GM18909 (cell line): ENCODE measurements around the gene CCNA2.

Experiments used
- ATAC-seq: cut with Tn5 transposase; IDR thresholded peaks from one replicate; pipeline ENCODE4 v1.9.1; 2021; ENCODE audit warnings: mild to moderate bottlenecking; ENCODE audit not compliant: unreplicated experiment, poor library complexity

The CCNA2 gene

DNA sequence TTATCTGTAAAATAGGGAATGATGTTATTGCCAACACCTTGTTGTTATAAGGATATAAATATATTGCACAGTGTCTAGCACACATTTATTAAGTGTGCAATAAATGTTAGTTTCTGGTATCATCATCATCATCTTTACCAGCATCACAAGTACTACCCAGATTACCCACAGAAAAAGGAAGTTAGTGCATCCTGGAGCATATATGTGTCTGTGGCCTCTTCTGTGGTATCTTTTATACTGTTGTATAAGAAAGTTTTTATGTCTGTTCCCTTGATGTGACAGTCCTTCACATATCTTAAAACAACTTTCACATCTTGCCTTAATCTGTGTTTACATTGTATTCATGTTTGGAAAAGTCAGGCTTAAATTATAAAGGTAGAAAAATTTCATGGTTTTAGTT is 12.6 kb downstream of the CCNA2 start:
- no peak for ATAC-seq

DNA sequence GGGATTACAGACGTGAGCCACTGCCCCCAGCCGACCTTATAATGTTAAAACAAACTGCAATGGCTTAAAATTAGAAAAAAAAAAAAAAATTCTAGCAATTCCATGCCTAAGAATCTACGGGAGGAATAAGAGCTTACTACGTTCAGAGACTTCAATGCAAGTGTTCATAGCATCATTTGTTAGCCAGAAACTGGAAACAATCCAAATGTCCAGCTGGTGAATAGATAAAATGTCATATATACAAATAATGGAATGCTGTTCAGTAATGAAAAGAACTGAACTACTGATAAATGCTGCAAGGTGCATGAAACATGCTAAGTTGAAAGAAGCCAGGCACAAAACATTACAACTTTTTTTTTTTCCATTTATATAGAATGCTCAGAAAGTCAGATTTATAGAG is 17.3 kb downstream of the CCNA2 start:
- ATAC-seq, result no peak

DNA sequence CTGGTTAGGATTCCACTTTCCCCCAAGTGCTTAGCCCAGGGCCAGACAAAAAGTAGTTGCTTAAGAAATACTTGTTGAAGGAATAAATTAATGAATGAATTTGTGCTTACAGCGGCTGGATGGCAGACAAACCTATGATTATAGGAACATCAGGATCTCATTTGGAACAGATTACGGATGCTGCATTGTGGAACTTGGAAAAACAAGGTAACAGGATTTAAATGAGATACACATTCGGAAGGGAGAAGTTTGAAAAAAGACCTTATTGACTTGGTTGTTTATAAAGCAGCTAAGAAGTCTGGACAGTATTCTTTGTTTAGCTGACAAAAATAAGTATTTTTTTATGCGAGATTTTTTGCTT is 22.0 kb downstream of the CCNA2 start:
- no peak for ATAC-seq

DNA sequence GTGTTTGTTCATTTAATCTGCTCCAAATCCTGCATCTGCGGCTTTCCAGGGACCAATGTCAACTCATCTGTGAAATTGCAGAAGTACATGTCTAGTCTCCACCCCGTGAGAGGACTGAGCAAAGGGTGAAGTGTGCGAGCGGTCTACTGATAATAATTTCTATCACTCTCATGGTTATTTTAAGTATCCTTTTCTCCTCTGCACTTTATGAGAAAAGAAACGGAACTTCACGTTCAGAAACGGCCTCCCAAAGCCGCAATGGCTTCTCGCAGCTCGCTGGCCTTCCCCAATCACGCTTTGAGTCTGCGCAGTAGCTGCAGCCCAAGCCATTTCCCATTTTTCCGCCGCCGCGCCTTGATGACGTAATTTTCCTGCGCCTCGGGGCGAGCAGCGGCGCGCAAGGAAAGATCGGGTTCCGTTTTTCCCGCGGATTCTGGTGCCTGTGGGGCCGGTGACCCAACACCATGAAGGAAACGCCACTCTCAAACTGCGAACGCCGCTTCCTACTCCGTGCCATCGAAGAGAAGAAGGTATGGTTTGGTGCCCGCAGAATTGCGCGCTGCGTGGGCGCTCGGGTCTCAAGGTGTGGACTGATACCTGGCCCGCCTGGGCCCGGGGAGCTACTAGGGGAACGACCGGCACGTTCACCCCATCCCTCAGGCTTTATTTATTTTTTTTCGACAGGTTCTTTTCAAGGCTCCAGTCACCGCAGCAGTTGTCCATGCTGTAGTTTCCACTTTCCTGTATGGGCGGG is 22.5 kb downstream of the CCNA2 start, which contains the start of gene EXOSC9:
Gene EXOSC9 (plus strand): TSS at position 363 of the 754 bp plus-strand sequence. CDS start 102 bp downstream, at position 465.
- peak; percentile 87 for ATAC-seq

DNA sequence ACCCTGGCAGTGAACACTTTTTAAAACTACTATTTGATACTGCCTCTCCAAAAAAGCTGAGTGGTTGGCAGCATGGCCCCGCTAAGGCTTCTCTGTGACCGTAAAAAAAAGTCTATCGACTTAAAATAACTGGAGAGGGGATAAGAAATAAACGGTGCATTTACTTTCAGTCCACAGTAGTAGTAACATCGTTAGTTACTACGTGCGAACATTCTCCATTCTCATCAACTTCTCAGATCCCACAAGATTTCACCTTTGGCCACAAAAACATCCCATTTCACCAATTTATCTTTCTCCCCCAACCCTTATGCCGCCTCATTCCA is 23.1 kb downstream of the CCNA2 start:
- peak; percentile 23 for ATAC-seq

DNA sequence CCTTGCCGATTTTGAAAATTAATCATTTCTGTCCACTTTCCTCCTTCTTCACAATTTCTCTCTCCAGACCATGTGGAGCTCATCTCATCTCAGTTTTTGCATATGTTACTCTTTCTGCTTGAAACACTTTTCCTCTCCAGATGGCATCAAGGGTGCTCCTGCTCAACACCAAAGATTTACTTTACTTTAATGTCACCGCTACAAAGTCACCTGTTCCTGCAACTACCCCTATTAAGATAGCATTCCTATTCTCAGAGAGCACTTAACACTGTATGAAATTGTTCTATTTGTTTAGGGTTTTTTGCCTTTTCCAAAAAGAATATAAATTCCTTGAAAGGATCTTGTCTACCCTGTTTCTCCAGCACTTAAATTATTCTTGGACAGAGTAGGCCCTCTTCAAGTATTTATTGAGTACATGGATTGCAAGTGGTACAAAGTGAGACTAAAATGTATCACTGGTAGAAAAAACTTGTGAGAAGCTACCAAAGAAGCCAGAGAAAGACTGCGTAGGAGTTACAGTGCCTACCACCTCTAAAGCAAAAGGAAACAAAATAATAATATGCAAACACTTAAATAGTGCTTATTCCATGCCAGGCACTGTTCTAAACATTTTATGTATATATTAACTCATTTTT is 23.7 kb downstream of the CCNA2 start:
- no peak for ATAC-seq

DNA sequence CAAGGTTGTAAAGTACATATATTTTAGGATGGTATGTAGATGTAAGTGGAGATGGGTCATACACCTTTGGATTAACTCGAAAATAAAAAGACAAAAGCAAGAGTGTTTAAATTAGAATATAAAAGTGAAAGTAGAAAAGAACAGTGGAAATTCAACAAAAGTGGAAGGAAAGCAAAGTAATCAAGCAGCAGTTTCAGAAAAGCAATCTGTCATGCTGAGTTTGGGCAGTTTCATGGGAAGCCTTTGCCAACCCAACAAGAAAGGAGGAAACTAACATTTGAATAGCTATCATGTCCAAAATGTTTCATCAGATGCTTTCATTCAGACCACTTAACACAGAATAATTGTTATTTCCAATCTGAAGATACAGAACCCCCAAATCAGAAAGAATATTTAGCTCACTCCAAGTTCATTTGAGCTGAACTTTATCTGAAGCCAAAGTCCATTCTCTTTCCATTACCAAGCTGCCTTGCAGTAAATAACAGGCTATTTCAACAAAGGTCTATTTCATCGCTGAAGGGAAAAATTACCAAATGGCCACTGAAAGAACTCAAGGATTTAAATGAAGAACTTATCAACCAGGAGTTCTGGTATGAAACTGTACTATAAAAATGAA is 24.4 kb downstream of the CCNA2 start:
- ATAC-seq, result no peak

DNA sequence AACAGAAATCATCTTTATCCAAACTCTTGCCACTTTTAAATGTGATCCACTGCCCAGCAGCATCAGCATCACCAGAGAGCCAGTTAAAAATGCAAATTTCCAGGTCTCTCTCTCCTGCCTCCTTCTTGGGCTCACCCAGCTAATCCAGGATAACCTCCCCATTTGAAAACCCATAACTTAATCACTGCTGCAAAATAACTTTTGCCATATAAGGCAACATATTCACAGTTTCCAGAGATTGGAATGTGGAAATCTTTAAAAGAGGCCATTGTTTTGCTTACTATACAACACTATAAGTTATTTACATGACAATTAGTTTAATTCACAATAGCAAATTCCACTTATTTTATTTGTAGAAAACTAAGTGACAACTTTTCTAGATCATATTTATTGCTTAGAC is 27.4 kb downstream of the CCNA2 start:
- no peak for ATAC-seq

DNA sequence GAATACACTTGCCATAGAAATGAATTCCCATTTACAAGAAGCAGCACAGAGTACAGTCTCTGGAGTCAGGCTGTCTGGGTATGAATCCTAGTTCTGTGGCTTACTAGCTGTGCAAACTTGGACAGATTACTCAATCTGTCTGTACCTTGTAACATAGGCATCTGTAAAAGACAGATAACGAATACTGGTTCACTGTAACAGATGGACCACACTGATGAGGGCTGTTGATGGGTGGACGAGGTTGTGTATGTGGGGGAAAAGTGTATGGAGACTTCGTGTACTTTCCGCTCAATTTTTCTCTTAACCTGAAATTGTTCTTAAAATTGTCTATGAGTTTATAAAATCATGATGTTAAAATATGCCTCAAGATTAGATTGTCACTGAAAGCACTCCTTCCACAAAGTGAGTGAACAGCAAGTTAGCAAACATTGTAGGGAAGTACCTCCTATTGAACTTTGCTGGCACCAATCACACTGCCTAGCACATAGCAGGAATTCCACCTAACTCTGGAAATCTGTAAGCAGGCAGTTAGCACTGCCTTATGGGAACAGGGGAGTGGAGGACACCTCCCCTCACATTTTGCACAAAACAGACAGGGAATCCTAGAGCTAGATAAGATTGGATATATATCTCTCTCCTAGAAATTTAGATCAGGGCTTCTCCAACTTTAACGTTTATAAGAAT is 29.0 kb downstream of the CCNA2 start:
- no peak for ATAC-seq

DNA sequence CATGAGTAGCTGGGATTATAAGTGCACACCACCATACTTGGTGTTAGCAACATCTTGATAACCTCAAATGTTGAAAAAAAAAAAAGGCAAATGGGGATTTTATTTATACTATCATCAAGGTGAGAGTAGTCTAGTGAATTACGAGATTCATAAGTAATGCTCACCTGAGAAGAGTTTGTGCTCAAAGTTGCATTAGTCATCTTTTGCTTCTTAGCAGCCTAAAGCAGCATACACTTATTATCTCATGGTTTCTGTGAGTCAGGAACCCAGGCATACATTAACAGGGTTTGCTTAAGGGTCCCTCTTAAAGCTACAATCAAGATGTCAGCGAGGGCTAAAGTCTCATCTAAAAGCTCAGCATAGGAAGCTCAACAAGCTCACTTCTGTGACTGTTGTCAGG is 30.7 kb downstream of the CCNA2 start:
- ATAC-seq, result no peak

DNA sequence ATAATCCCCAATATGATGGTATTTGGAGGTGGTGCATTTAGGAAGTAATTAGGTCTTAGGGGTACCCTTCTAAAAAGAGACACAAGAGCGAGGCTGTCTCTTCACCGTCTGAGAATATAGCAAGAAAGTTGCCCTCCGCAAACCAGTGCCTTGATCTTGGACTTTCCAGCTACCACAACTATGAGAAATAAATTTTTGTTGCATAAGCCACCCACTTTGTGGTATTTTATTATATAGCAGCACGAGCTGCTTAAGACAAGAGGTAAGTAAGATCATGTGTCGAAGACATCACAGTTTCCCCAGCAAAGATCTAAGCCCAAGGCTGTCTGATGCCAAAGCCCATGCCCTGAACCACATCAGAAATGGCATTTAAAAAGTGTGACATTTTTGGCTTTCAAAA is 32.2 kb downstream of the CCNA2 start:
- ATAC-seq, result no peak

DNA sequence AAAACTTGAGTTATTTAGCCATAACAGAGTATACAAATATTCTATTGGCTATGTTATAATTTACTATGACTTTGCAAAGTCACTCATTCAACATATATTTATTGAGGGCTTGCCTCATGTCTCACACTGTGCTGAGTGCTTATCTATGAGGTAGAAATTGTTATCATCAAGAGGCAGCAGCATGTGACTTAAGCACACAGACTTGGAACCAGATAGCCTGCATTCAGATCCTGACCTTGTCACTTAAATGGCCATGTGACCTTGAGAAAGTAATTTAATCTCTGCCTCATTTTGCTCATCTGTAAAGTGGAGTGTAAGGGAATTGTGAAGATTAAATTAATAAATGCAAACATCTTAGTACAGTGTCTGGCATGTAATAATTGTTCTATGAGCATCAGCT is 32.7 kb downstream of the CCNA2 start:
- no peak for ATAC-seq

DNA sequence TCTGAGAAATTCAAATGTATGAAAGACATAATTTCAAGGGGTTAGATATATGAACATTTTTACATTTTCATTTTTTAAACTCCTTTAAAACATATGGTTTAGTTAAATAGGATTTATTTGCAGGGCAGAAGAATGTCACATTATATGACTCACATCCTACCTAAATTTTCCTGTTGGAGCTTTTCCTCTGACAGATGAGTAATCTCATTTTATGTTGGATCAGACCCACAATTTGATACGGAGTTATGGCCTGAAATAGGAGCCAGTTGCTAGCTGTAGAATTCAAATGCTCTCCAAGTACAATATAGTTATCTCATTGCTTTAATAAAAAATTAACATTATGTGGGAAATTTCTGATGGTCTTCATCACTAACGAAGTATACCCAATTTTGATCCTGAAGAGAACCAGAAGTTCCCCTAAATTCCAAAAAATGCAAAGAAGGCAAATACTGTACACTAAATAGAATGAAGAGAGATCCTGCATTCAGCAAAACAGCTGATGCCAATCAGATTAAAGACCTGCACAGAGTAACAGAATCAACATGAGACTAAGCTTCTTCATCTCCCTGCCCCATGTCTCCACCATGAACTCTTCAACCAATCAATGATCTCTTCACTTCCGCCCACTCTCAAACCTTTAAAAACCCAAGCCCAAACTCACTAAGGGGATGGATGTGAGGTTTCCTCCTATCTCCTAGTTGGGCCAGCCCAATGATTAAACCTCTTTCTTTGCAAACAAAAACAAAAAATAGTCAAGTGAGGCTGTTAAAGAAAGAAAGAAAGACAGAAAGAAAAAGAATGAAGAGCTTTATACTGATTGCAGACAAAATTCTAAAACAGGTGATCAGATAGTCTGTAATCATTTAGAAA is 33.5 kb downstream of the CCNA2 start:
- ATAC-seq, result no peak

DNA sequence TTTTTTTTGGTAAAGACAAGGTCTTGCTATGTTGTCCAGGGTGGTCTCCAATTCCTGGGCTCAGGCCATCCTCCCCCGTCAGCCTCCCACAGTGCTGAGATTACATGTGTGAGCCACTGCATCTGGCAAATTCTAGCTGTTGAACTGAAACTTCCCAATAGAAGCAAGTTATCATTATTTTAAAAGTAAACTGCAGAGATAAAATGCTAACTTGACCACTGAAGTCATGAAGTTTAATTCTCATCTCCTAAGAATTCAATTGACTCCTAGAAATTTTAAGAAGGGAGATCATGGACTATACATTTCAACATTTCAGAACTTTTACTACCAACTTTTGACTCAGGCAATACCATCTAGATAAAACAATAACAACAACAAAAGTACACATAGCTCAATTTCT is 34.2 kb downstream of the CCNA2 start:
- no peak for ATAC-seq

DNA sequence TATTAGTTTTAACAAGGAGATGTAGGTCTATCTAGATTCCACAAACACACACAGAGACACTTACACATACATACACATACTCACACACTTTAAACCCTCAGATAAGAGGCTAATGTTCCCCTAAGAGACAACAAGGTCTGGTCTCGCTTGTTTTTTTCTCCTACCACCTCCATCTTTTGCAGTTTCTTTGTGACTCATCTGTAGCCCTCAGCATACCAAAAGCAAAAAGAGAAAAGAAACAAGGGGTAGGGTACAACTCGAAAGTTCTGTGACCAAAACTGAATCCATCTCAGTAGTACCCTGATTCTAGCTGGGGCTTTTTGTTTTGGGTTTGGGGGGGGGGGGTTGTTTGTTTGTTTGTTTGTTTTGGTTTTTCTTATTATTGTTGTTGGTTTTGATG is 34.8 kb downstream of the CCNA2 start:
- ATAC-seq, result peak; percentile 90

DNA sequence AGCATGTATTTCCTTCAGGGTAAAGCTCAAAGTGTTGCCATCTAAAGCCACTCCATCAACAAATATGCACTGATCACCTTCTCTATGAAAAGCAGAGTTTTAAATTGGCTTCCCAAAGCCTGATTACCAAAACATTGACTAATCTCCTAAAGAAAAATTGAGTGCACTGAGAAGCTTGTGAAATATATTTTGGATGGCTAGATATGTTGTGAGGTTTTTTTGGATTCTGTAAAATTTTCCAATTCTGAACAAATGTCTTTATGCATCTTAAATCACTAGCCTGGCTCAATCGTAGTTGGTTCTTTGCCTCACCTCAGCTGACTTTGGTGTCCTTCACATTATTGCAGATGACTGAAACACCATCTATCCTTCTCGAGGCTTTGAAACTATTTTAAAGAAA is 37.5 kb downstream of the CCNA2 start:
- no peak for ATAC-seq

DNA sequence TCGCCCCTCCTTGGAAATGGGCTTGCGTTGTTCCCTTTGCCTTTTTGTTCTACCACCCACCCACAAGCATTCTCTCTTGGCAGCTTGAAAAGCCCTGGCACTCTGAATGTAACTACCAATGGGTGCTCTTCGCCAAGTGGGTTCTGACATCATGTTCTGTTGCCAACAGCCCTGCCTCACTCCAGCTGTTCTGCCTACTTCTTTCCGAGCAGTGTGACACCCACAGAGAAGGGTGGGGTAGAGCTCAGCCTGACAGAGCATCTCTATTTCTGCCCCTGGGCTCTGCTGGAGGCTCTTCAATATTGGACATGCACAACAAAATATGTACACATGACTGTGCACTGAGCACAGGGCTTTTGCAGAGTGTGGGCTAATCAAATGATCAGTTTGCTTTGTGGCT is 38.2 kb downstream of the CCNA2 start:
- no peak for ATAC-seq

DNA sequence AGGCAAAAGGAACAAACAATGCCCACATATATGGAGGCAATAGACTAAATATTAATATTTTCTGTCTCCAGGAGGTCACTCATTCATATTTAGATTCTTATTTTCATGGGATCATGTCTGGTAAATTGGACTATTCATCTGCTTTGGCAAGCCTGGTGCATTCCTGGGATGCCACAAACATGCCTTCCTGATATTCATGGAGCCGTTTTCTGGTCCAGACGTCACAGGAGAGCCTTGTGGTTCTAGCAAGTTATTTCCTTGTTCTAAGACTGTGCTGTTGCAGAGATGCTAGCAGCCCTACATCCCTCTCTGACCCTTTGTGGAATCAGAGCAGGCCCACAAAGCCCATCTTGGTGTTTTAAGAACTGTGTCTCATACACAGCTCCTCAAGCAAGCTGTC is 38.7 kb downstream of the CCNA2 start:
- no peak for ATAC-seq

DNA sequence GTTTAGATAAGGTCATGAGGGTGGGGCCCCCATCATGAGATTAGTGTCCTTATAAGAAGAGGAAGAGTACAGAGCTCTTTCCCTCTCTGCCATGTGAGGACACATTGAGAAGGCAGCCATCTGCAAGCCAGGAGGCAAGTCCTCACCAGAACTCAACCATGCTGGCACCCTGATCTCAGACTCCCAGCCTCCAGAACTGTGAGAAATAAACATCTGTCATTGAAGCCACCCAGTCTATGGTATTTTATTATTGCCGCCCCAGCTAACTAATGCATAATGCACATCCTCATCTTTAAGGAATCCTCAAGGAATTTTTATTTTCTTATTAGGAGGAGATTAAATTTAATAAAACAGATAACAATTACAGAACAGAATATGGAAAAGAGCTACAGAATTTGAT is 39.3 kb downstream of the CCNA2 start:
- no peak for ATAC-seq

DNA sequence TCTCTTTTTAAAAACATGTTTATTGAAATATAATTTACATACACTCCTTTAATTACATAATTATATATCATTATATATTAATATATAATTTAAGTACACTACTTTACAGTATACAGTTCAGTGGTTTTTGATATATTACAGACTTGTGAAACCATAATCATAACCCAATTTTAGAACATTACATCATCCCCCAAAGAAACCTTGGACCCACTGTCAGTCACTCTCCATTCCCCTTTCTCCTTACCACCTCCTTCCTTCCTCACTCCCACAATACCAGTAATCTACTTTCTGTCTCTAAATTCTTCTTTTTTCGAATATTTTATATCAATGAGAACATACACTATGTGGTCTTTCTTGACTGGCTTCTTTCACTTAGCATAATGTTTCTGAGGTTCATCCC is 40.5 kb downstream of the CCNA2 start:
- no peak for ATAC-seq
